HFF-Myc (cell line): ENCODE results near the gene CASP8.
"Not testable (repeated sequence)": the region's sequence is repeated elsewhere in the genome, so short reads cannot be mapped to it uniquely, and the experiment has no call there.

Experiments
- DNase-seq: peaks from one replicate; pipeline ENCODE4 v3.0.0-alpha.2; 2011; ENCODE audit warnings: low read depth; ENCODE audit errors: extremely low read depth
- H3K4me3 ChIP-seq: replicated peaks from 2 replicates; pipeline ENCODE4 v1.5.1; 2011; ENCODE audit warnings: low read depth, mild to moderate bottlenecking, control low read depth, low read length
- TF ChIP-seq, protein P1 (sequence below): IDR thresholded peaks from 2 replicates; pipeline ENCODE4 v1.5.1; 2012; ENCODE audit warnings: mild to moderate bottlenecking, low read depth, low read length, control low read depth; ENCODE audit errors: missing control alignments

The CASP8 gene

DNA sequence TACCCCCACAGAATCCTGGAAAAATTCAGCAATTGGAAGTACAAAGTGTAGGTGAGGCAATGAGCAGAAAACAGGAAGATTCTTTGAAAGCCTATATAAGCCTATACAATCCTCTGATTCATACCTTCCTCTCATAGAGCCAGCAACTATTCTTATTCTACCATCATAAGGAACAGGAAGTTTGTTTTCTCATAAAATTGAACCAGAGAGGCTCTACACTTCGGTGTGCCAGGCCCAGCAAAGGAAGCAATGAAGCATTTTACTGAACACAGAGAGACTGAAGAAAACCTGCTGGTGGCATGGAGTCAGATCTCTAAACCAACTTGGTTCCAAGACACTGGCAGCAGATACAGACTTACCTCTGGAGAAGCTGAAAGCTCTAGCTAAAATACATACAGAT lies 18.7 kb downstream of the CASP8 start:
- no peak overlapping the region for H3K4me3 ChIP-seq
- TF ChIP-seq, protein P1, sequence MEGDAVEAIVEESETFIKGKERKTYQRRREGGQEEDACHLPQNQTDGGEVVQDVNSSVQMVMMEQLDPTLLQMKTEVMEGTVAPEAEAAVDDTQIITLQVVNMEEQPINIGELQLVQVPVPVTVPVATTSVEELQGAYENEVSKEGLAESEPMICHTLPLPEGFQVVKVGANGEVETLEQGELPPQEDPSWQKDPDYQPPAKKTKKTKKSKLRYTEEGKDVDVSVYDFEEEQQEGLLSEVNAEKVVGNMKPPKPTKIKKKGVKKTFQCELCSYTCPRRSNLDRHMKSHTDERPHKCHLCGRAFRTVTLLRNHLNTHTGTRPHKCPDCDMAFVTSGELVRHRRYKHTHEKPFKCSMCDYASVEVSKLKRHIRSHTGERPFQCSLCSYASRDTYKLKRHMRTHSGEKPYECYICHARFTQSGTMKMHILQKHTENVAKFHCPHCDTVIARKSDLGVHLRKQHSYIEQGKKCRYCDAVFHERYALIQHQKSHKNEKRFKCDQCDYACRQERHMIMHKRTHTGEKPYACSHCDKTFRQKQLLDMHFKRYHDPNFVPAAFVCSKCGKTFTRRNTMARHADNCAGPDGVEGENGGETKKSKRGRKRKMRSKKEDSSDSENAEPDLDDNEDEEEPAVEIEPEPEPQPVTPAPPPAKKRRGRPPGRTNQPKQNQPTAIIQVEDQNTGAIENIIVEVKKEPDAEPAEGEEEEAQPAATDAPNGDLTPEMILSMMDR = no peak
- no peak for DNase-seq

DNA sequence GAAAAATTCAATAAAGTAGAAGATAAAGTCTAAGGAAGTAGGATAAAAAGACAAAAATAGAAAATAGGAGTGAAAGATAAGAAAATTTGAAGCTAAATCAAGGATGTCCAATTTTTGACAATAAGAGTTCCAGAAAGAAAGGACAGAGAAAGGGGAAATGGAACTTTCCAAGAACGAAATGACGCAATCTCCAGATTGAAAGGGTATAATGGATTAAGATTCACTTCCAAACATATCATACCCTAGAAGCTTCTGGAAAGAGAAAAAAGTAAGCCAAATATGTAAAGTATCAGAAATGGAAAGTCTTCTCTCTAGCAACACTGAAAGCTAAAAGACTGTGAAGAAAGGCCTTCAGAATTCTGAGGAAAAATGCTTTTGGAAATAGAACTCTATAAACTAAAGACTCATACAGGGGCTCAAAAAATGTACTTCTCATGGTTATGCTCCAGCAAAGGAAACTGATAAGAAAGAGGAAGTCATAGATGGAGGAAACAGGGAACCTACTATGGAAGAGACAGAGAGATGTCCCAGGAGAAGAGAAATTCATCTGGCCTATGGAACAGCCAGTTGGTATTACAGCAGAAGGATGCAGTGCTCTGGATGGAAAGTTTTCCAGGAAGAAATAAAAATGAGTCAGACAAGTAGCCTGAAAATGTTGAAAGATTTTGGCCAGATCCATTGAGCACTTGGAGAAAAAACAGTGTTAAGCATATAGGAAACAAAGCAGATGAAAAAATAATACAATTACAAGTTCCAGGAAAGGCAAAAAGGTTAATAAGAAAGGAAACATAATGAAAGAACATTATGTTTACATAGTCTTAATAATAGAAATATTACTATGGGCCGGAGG lies 20.1 kb downstream of the CASP8 start:
- no peak for DNase-seq
- no peak overlapping the region for H3K4me3 ChIP-seq
- TF ChIP-seq, protein P1 = no peak

DNA sequence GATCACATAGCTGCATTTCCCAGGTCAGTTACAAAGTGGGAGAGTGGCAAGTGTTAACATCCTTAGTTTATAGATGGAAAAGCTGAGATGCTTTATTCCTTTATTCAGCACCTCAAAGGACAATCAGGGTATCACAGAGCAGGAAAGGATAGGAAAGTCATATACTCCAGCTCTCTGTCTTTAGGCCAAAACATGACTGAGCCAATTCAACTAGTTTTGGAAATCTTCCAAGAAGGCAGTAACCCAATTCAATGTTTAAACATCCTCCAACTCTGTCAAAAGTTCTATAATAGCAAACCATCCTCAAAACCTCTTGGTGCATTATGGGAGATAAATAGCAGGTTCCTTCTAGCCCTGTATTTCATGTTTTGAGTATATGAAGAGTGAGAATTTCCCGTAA lies 25.2 kb downstream of the CASP8 start:
- DNase-seq = no peak
- TF ChIP-seq, protein P1 = no peak
- no peak overlapping the region for H3K4me3 ChIP-seq

DNA sequence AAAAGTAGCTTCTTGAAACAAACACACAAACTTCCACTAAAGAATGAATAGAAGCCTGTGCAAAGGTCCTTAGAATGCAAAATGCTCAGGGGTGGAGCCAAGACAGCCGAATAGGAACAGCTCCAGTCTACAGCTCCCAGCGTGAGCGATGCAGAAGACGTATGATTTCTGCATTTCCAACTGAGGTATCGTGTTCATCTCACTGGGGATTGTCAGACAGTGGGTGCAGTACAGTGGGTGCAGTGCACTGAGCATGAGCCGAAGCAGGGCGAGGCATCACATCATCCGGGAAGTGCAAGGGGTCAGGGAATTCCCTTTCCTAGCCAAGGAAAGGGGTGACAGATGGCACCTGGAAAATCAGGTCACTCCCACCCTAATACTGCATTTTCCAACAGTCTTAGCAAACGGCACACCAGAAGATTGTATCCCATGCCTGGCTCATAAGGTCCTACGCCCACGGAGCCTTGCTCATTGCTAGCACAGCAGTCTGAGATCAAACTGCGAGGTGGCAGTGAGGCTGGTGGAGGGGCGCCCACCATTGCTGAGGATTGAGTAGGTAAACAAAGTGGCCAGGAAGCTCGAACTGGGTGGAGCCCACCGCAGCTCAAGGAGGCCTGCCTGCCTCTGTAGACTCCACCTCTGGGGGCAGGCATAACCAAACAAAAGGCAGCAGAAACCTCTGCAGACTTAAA lies 30.3 kb downstream of the CASP8 start:
- not testable (repeated sequence) for DNase-seq, H3K4me3 ChIP-seq

DNA sequence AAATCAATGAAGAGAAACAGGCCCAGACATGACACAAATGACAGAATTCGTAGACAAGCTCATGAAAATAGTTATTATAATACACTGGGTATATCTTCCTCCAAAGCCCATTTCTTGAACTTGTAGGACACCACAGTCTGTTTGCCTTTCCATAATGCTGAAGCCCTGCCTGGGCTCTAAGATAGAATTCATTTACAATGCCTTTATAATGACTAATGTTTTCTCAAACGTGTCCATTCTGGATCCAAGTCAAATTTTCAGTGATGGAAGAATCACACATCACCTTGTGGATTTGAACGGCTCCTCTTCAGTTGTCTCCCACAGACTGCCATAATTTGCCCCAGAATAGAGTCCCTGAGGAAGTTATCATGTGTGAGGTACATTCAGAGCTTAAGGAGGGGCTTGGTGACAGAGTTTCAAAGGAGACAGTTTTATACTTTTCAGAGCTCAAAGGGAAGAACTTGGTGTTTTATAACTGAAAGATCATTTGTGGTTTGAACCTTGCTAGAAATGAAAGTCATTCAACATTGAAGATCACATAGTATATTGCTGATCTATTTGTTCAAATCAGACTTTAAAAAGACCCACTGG lies 38.2 kb downstream of the CASP8 start:
- TF ChIP-seq, protein P1 = no peak
- DNase-seq = no peak
- no peak overlapping the region for H3K4me3 ChIP-seq

DNA sequence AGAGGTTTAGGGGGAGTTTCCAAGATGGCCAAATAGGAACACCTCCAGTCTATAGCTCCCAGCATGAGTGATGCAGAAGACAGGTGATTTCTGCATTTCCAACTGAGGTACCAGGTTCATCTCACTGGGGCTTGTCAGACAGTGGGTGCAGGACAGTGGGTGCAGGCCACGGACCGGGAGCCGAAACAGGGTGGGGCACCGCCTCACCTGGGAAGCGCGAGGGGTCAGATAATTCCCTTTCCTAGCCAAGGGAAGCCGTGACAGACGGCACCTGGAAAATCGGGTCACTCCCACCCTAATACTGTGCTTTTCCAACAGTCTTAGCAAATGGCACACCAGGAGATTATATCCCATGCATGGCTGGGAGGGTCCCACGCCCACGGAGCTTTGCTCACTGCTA lies 39.6 kb downstream of the CASP8 start:
- not testable (repeated sequence) for H3K4me3 ChIP-seq, DNase-seq

DNA sequence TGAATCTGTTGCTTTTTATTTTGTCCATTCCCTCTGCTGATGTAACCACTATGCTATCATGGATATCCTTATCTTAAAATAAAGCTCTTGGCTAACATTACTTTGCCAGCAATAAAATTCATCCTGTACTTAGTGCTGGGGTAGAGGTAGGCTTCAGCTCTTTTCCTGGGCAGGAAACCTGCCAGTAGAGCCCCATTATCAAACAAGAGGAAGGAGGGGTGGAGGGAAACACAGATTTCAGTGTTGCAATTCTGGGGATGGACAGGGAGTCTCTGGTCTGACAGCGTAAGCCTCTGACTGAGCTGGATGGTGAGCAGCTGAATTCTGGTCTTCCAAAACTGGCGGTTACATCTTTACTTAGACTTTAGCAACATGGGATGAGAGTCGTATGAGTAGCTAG lies 47.5 kb downstream of the CASP8 start:
- H3K4me3 ChIP-seq = no peak overlapping the region
- DNase-seq = no peak
- TF ChIP-seq, protein P1 = no peak
